IPS DF 4.7 (cell line): ENCODE results near the gene RAPGEF6.
"Not testable (repeated sequence)": the region's sequence is repeated elsewhere in the genome, so short reads cannot be mapped to it uniquely, and the experiment has no call there.

Experiments used
- DNase-seq: peaks from one replicate; pipeline ENCODE4 v3.0.0-alpha.2; 2013; ENCODE audit warnings: low spot score; ENCODE audit errors: extremely low read depth

Gene RAPGEF6

DNA sequence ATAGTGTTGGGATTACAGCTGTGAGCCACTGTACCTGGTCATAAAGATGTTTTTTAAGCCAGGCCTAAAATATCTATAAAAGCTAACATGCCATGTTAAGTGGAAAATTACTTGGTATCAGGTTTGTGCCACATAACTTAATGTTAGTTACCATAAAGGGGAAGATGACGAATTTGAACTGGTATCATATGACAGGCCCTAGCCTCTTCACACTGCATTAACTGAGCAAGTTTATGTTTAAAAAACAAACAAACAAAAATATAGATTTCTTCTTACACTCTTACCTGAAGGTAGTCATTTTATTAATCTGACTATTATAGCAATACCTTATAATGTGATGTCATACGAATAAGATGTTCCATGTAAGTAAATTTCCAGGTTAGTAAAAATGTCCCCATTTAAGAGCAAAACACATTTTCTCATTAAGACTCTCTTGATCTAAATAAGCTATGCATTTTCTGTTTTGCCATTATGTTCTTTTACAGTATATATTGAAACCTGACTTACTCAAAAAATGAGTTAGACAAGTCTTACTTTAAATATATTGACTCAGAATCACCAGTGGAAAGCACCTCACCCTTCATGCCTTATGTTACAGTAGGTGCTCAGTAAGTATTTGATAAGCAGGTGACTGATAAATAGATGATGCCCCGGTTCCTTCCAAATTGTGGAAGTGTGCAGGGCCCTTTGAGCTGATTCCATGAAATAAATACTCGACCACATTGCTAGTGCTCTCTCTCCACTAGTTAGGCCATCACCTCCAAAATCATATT, 245.7 kb downstream of the RAPGEF6 start:
- no peak for DNase-seq

DNA sequence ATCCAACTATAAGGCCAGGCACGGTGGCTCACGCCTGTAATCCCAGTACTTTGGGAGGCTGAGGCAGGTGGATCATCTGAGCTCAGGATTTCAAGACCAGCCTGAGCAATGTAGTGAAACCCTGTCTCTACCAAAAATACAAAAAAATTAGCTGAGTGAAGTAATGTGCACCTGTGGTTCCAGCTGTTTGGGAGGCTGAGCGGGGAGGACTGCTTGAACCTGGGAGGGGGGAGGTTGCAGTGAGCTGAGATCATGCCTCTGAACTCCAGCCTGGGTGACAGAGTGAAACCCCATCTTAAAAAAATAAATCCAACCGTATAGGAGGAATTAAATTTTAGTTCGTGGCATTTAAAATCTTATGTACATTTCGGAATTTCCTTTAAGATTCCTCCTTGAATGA, 247.8 kb downstream of the RAPGEF6 start:
- DNase-seq = no peak

GRCh38 chr5:131386779-131387178, 248.2 kb downstream of the RAPGEF6 start:
- DNase-seq = no peak

DNA sequence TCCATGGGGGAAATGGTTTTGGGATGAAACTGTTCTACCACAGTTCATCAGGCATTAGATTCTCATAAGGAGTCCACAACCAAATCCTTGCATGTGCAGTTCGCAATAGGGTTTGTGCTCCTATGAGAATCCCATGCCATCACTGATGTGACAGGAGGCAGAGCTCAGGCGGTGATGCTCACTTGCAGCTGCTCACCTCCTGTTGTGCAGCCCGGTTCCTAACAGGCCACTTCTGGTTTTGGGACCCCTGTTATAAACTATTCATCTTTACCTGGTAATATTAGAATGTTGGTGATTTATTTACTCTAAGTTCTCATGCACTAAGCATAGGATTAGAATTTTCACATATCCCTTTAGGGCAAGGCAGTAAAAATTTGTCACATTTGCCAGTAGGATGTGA, 248.9 kb downstream of the RAPGEF6 start:
- DNase-seq = no peak

GRCh38 chr5:131384616-131385214, 250.3 kb downstream of the RAPGEF6 start:
- no peak for DNase-seq

- DNase-seq = no peak
These were observed 250.9 kb downstream of the RAPGEF6 start for GRCh38 chr5:131384173-131384572.

- peak; percentile 56 for DNase-seq
These were observed 252.3 kb downstream of the RAPGEF6 start for GRCh38 chr5:131382407-131383395.

- no peak for DNase-seq
These were observed 253.3 kb downstream of the RAPGEF6 start for GRCh38 chr5:131381777-131382176.

DNA sequence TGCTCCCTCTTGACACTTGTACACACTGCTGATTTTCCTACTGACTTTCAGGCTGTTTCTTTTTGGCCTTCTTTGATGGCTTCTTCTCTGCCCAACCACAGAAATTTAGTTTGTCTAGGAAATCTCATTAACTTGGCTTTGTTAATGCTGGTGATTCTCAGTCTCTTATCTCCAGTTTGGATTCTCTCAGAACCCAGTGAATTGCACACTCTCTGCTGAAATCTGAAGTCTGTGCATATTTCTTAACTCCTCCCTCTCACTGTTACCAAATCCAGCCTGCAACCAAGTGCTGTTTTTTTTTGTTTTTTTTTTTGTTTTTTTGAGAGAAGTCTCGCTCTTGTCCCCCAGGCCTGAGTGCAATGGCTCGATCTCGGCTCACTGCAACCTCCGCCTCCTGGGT, 254.0 kb downstream of the RAPGEF6 start:
- no peak for DNase-seq

- DNase-seq = not testable (repeated sequence)
These were observed 254.8 kb downstream of the RAPGEF6 start for GRCh38 chr5:131380238-131380637.

DNA sequence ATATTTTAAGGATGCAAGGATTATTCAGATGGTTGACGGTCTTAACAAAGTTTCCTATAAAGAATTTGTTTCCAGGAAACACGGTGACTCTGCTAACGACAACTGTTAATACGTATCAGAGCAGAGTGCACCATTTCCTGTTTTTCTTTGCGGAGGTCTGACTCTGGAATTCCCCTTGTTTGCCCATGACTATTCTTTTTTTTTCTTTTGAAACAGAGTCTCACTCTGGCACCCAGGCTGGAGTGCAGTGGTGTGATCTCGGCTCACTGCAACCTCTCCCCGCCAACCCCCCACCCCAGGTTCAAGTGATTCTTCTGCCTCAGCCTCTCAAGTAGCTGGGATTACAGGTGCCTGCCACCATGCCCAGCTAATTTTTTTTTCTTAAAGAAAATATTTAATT, 255.3 kb downstream of the RAPGEF6 start:
- no peak for DNase-seq

DNA sequence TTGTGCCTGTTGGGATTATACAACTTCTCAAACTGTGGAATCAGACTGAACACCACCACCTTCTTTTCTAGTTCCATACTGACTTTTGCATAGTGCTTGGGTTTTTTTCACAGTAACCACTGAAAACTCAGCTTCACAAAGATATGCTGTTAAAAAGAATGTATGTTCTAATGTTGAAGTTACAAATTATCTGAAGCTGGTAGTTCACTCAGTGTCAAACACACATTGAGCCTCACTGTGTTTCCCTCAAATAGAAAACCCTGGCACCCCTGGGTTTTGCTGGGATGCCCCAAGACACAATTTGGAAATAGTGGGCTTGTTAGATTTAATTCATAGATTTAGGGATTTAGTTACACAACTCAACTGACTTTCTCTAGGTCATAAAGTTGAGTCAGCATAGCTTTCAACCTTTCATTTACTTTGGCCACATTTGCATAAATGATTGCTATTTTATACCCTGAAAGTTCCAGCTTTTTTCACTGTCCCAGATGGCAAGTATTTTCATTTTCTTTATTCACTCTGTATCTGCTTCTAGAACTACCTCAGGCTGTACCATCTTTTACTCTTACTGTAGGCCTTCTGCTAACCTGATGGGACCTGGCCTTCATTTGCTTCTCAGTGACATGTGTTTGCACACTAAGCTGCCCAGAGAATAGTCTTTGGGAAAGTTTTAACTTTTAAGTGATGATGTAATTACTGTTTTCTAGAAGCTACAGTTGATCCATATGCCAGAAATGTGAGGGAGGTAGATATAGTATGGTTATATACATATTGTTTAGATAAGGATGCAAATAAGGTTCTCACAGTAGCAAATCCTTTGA, 256.1 kb downstream of the RAPGEF6 start:
- DNase-seq = no peak

- no peak for DNase-seq
These were observed 257.2 kb downstream of the RAPGEF6 start for GRCh38 chr5:131377785-131378325.

DNA sequence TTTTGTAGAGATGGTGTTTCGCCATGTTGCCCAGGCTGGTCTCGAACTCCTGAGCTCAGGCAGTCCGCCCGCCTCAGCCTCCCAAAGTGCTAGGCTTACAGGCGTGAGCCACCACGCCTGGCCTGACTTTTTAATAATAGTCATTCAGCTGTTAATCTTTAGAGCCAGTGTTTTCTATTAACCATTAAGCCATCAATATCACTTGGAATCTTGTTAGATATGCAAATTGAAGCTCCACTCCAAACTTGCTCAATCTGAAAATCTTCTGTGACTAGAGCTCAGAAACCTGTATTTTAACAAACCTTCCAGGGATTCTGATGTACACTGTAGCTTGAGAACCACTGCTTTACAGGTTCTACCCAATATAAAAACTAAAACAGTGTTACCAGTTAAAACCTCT, 257.7 kb downstream of the RAPGEF6 start:
- DNase-seq = no peak

GRCh38 chr5:131375351-131375750, 259.7 kb downstream of the RAPGEF6 start:
- DNase-seq = no peak
